Measurements from ENCODE around the gene ZBTB40. TPM values are rescaled to one million over a fixed set of nuclear protein-coding genes. Genes with fewer than 3 reads are reported as not detected.

Gene ZBTB40
- total RNA-seq, 2 donors from 2014 or later, result 11.2 to 20.1 TPM

DNA sequence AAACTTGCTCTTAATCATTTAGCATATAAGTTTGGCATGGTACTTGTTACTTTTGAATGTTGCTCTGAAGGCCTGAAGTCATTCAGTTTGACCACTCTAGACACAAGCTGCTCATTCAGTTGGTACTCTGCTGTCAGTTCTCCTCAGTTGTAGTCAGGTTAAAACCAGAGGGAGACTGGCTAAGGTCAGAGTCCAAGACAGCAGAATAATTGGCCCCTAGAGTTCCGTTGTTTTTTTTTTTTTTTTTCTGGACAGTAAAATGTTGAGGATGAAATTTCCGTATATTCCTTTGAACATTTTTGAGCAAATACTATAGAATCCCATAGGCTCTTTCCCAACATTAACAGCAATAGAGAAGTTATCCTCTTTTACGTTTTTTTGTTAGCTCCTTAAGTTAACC is 9.4 kb downstream of the ZBTB40 start:
- Histone ChIP-seq H3K27ac (no peak overlapping the region), H3K36me3 (replicated peaks in 1 of 2; ENCODE audit: insufficient read depth in 1 of 2, low read depth in 2 of 2) (no peaks in the 10 kb centered on the region), H3K4me1 (peaks cover 31% of the 10 kb centered on the region), H3K9me3 (no peaks in the 10 kb centered on the region), H3K27me3 (no peaks in the 10 kb centered on the region), H3K4me3 (no peak overlapping the region)
- ATAC-seq (no peak), DNase-seq (no peak)
- WGBS, 2 donors, result 56 to 58% methylated on average over 3 of the region's 3 CpGs
- TF ChIP-seq, protein P1, sequence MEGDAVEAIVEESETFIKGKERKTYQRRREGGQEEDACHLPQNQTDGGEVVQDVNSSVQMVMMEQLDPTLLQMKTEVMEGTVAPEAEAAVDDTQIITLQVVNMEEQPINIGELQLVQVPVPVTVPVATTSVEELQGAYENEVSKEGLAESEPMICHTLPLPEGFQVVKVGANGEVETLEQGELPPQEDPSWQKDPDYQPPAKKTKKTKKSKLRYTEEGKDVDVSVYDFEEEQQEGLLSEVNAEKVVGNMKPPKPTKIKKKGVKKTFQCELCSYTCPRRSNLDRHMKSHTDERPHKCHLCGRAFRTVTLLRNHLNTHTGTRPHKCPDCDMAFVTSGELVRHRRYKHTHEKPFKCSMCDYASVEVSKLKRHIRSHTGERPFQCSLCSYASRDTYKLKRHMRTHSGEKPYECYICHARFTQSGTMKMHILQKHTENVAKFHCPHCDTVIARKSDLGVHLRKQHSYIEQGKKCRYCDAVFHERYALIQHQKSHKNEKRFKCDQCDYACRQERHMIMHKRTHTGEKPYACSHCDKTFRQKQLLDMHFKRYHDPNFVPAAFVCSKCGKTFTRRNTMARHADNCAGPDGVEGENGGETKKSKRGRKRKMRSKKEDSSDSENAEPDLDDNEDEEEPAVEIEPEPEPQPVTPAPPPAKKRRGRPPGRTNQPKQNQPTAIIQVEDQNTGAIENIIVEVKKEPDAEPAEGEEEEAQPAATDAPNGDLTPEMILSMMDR (IDR thresholded peaks at IDR 0.05), result no peak
- TF ChIP-seq POLR2A (IDR thresholded peaks at IDR 0.05), result no peak
- intact Hi-C loops (cut with DNase I), result no loop called here

DNA sequence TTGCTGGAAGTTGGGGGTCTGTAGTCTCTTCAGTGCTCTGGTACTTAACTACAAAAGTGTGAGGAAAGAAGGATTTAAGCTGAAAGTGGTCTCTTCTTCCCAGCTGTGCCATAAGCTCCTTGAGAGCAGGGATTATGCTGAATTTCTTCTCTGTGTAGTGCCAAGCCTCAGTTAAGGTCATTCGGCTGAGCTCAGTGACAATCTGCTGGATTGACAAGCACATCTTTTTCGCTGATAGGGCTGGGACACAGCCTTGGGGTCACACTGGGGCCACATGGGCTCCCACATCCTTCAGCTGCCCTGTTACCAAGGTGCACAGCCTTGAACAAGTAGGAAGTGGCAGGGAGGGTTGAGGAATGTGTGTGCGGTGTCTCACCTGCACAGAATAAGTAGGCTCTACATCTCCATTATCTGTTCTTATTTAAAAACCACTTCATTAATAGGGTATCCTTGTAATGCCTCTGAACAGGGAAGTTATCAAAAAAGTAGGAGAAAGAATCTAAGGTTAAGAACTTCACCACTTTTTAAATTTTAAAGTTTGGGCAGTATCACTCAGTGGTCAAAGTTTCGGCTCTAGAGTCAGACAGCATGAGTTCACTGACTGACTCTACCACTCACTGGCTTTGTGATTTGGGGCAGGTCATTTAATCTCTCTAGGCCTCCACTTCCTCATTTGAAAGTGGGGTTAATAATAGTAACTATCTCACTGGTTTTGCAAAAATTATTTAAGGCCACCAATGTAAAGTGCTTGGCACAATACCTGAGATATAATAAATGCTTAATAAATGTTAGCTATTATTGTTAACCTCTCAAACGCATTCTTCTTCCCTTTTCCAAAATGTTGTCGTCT is 10.3 kb downstream of the ZBTB40 start:
- ATAC-seq, result no peak
- H3K27ac ChIP-seq, result no peak overlapping the region
- intact Hi-C loops (cut with DNase I), result no loop called here

GRCh38 chr1:22462928-22463327 is 11.3 kb downstream of the ZBTB40 start:
- Histone ChIP-seq H3K4me3 (no peak overlapping the region), H3K27ac (no peak overlapping the region), H3K4me1 (peaks cover 12% of the 10 kb centered on the region), H3K36me3 (replicated peaks in 1 of 2; ENCODE audit: insufficient read depth in 1 of 2, low read depth in 2 of 2) (no peaks in the 10 kb centered on the region), H3K9me3 (no peaks in the 10 kb centered on the region), H3K27me3 (no peaks in the 10 kb centered on the region)
- WGBS, 2 donors, result 95% methylated on average over 4 of the region's 4 CpGs
- intact Hi-C loops (cut with DNase I), result no loop called here
- TF ChIP-seq POLR2A (IDR thresholded peaks at IDR 0.05), result no peak
- TF ChIP-seq, protein P1 (IDR thresholded peaks at IDR 0.05), result no peak
- no peak for ATAC-seq
- DNase-seq, result no peak

More for the DNA sequence above, 10.3 kb downstream of the ZBTB40 start:
- Histone ChIP-seq H3K27me3 (no peaks in the 10 kb centered on the region), H3K9me3 (no peaks in the 10 kb centered on the region), H3K4me1 (peaks cover 23% of the 10 kb centered on the region), H3K36me3 (replicated peaks in 1 of 2; ENCODE audit: insufficient read depth in 1 of 2, low read depth in 2 of 2) (no peaks in the 10 kb centered on the region), H3K4me3 (no peak overlapping the region)
- DNase-seq, result no peak
- WGBS, 2 donors, result 72 to 73% methylated on average over 6 of the region's 6 CpGs
- no peak for TF ChIP-seq POLR2A (IDR thresholded peaks at IDR 0.05)
- TF ChIP-seq, protein P1 (IDR thresholded peaks at IDR 0.05), result no peak

DNA sequence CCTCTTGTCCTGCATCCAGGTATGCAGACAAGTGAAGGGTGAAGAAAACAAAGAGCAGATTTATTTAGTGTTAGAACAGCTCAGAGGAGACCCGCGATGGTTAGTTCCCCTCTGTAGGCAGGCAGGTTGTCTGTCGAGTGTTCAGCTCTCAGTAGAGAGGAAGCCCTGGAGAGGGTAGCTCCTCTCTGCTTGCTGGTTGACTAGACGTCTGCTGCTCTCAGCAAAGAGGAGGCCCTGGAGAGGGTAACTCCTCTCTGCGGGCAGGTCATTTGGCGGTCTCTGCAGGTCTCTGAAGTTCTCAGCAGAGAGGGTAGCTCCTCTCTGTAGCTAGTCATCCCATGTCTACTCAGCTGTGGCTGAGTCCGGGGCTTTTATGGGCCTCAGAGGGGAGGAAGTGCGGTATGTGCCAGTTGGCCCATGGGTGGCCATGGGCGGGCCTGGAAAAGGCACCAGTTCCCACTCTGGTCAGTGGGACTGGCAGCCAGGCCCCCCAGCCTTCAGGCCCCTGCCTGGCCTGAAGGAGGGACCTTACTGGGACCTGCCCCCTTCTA is 13.4 kb downstream of the ZBTB40 start:
- no peaks in the 10 kb centered on the region for H3K36me3 ChIP-seq (replicated peaks in 1 of 2; ENCODE audit: insufficient read depth in 1 of 2, low read depth in 2 of 2)
- no peak overlapping the region for H3K27ac ChIP-seq
- ATAC-seq, result no peak
- peaks cover 20% of the 10 kb centered on the region for H3K4me1 ChIP-seq
- TF ChIP-seq POLR2A (IDR thresholded peaks at IDR 0.05), result no peak
- TF ChIP-seq, protein P1 (IDR thresholded peaks at IDR 0.05), result no peak
- H3K9me3 ChIP-seq, result no peaks in the 10 kb centered on the region
- WGBS, 2 donors, result 90 to 96% methylated on average over 4 to 9 of the region's 9 CpGs
- no peak for DNase-seq
- intact Hi-C loops (cut with DNase I), result no loop called here
- no peaks in the 10 kb centered on the region for H3K27me3 ChIP-seq
- H3K4me3 ChIP-seq, result no peak overlapping the region
